GM23338 (cell line): ENCODE results near the gene DMRT3. TPM values are rescaled to one million over a fixed set of nuclear protein-coding genes. Genes with fewer than 3 reads are reported as not detected.
A peak's percentile ranks its signal among the peaks of the same experiment; 100 is the strongest.

Experiments used
- ATAC-seq: fragments of 200-7000 bp; cut with Tn5 transposase; 3 replicates; pipeline ENCODE4 v1.9.1; 2020
- DNase-seq: peaks from one replicate; pipeline ENCODE4 v3.0.0-alpha.2; 2015; ENCODE audit warnings: low spot score
- H2AFZ ChIP-seq: fragments of 200-600 bp; sonication (generic); 2 replicates; pipeline ENCODE4 v1.8.0; 2016; ENCODE audit warnings: antibody characterized with exemption, mild to moderate bottlenecking, moderate library complexity
- H3F3A ChIP-seq: fragments of 200-600 bp; sonication (generic); replicated peaks from 2 replicates; pipeline ENCODE4 v1.8.0; 2017; ENCODE audit warnings: antibody characterized with exemption, mixed run types, low read depth
- H3K27ac ChIP-seq: fragments of 200-600 bp; sonication (generic); 2 replicates; pipeline ENCODE4 v1.6.1; 2016; ENCODE audit warnings: low read depth
- H3K27me3 ChIP-seq: fragments of 200-600 bp; sonication (generic); 2 replicates; pipeline ENCODE4 v1.8.0; 2016; ENCODE audit warnings: mild to moderate bottlenecking, mixed run types, moderate library complexity; ENCODE audit not compliant: insufficient read depth
- H3K36me3 ChIP-seq: fragments of 200-600 bp; sonication (generic); 2 replicates; pipeline ENCODE4 v1.8.0; 2016; ENCODE audit warnings: mild to moderate bottlenecking; ENCODE audit not compliant: insufficient read depth
- H3K4me1 ChIP-seq: fragments of 200-600 bp; sonication (generic); 2 replicates; pipeline ENCODE4 v1.8.0; 2016; ENCODE audit warnings: mild to moderate bottlenecking, moderate library complexity; ENCODE audit not compliant: insufficient read depth
- H3K4me2 ChIP-seq: fragments of 200-600 bp; sonication (generic); 2 replicates; pipeline ENCODE4 v1.7.1; 2017; ENCODE audit warnings: mixed run types
- H3K4me3 ChIP-seq: fragments of 200-600 bp; sonication (generic); 2 replicates; pipeline ENCODE4 v1.6.1; 2016; ENCODE audit warnings: mixed run types
- H3K79me2 ChIP-seq: fragments of 200-600 bp; sonication (generic); replicated peaks from 2 replicates; pipeline ENCODE4 v1.8.0; 2017; ENCODE audit warnings: mild to moderate bottlenecking; ENCODE audit not compliant: insufficient read depth
- H3K9me2 ChIP-seq: fragments of 200-600 bp; sonication (generic); 2 replicates; pipeline ENCODE4 v1.8.0; 2017; ENCODE audit not compliant: insufficient read depth
- H4K20me1 ChIP-seq: fragments of 200-600 bp; sonication (generic); replicated peaks from 2 replicates; pipeline ENCODE4 v1.8.0; 2017; ENCODE audit warnings: mild to moderate bottlenecking; ENCODE audit not compliant: insufficient read depth
- H3K27ac Mint-ChIP-seq: 2 replicates; pipeline ENCODE4 v1.8.0; 2020; ENCODE audit warnings: inconsistent platforms, mild to moderate bottlenecking, moderate library complexity, mixed read lengths
- H3K27me3 Mint-ChIP-seq: 3 replicates; pipeline ENCODE4 v1.8.0; 2022; ENCODE audit warnings: low read depth, mild to moderate bottlenecking, moderate library complexity, mixed read lengths, inconsistent platforms; ENCODE audit not compliant: insufficient read depth, poor library complexity
- H3K36me3 Mint-ChIP-seq: 3 replicates; pipeline ENCODE4 v1.8.0; 2021; ENCODE audit warnings: low read depth, mild to moderate bottlenecking, inconsistent platforms, moderate library complexity, mixed read lengths
- H3K4me1 Mint-ChIP-seq: 3 replicates; pipeline ENCODE4 v1.8.0; 2020; ENCODE audit warnings: mild to moderate bottlenecking, inconsistent platforms, mixed read lengths
- H3K4me3 Mint-ChIP-seq: 3 replicates; pipeline ENCODE4 v1.8.0; 2021; ENCODE audit warnings: moderate library complexity, mild to moderate bottlenecking, inconsistent platforms, mixed read lengths
- H3K9me3 Mint-ChIP-seq: 3 replicates; pipeline ENCODE4 v1.8.0; 2020; ENCODE audit warnings: moderate library complexity, mild to moderate bottlenecking, inconsistent platforms, mixed read lengths
- CREB1 ChIP-seq: fragments of 250-450 bp; sonication (Bioruptor Pico); IDR thresholded peaks from 2 replicates; pipeline ENCODE4 v1.5.0; 2020; ENCODE audit warnings: low read depth, mild to moderate bottlenecking, moderate library complexity
- CTCF ChIP-seq, 2 experiments: fragments of 200-600 bp in 1 of 2; sonication (generic) in 1 of 2; conservative IDR thresholded peaks; 2 replicates each; pipeline versions ENCODE4 v1.5.1 to v1.6.1; 2016 to 2017; ENCODE audit warnings: antibody characterized with exemption in 2 of 2, low read depth in 2 of 2, mild to moderate bottlenecking in 2 of 2, moderate library complexity in 1 of 2
- EZH2phosphoT487 ChIP-seq: fragments of 200-600 bp; sonication (generic); IDR thresholded peaks from one replicate; pipeline ENCODE4 v1.8.1; 2018; ENCODE audit warnings: antibody characterized with exemption; ENCODE audit not compliant: unreplicated experiment
- NANOG ChIP-seq: IDR thresholded peaks from 2 replicates; pipeline ENCODE4 v1.6.1; 2016; ENCODE audit warnings: antibody characterized with exemption, borderline replicate concordance
- REST ChIP-seq: IDR thresholded peaks from one replicate; pipeline ENCODE4 v1.6.1; 2018; ENCODE audit warnings: antibody characterized with exemption; ENCODE audit not compliant: unreplicated experiment
- STAT1 ChIP-seq: IDR thresholded peaks from one replicate; pipeline ENCODE4 v1.6.1; 2016; ENCODE audit warnings: antibody characterized with exemption; ENCODE audit not compliant: unreplicated experiment
- ZNF114 ChIP-seq: fragments of 250-450 bp; sonication (Bioruptor Pico); IDR thresholded peaks from 2 replicates; pipeline ENCODE4 v1.5.0; 2020; ENCODE audit warnings: mild to moderate bottlenecking, moderate library complexity
- ZNF462 ChIP-seq: fragments of 250-450 bp; sonication (Bioruptor Pico); IDR thresholded peaks from 2 replicates; pipeline ENCODE4 v1.5.0; 2020; ENCODE audit warnings: mild to moderate bottlenecking, moderate library complexity
- polyA plus RNA-seq: library from polyadenylated mRNA; unstranded; fragments of >200 nt; fragmentation: Nextera tagmentation; extraction: Ambion mirVana; gene quantifications from 2 replicates; pipeline ENCODE4 v1.2.1, GENCODE V29; 2016
- total RNA-seq: library from RNA; depleted of rRNA; stranded (reverse); fragments of >200 nt; shearing (Covaris generic); gene quantifications from 2 replicates; pipeline ENCODE4 v1.2.3, GENCODE V29; 2014

Gene DMRT3
- total and polyA plus RNA-seq, 2 experiments from 2014 or later, result not detected

GRCh38 chr9:950139-950538 is 26.3 kb upstream of the DMRT3 start:
- H3K27ac Mint-ChIP-seq, result no peak overlapping the region
- no peak overlapping the region for H2AFZ ChIP-seq
- H3K36me3 Mint-ChIP-seq, result no peaks in the 10 kb centered on the region
- DNase-seq, result peak; percentile 30
- H3K27me3 Mint-ChIP-seq, result peaks cover 2% of the 10 kb centered on the region
- no peaks in the 10 kb centered on the region for H3K36me3 ChIP-seq
- H3K9me3 Mint-ChIP-seq, result no peaks in the 10 kb centered on the region
- H3K79me2 ChIP-seq, result no peaks in the 10 kb centered on the region
- no peak; the same call in 2 of the 3 replicates for ATAC-seq
- H3K4me3 ChIP-seq, result no peak overlapping the region
- no peaks in the 10 kb centered on the region for H3K4me1 ChIP-seq
- no peak for TF ChIP-seq STAT1
- peak; percentile 33 to 62; a peak in 3 of 4 replicates for TF ChIP-seq CTCF (conservative IDR thresholded peaks at IDR 0.05; ENCODE audit: low read depth in 2 of 2)
- H3K4me3 Mint-ChIP-seq, result no peak overlapping the region
- no peak overlapping the region for H3K4me2 ChIP-seq
- no peak overlapping the region for H3K27ac ChIP-seq
- H3F3A ChIP-seq, result no peaks in the 10 kb centered on the region
- H3K27me3 ChIP-seq, result no peaks in the 10 kb centered on the region
- no peaks in the 10 kb centered on the region for H3K9me2 ChIP-seq
- H3K4me1 Mint-ChIP-seq, result peaks cover 6% of the 10 kb centered on the region; the same call in 2 of the 3 replicates
- no peaks in the 10 kb centered on the region for H4K20me1 ChIP-seq

GRCh38 chr9:952546-952945 is 23.9 kb upstream of the DMRT3 start:
- H3K4me1 ChIP-seq, result no peaks in the 10 kb centered on the region
- TF ChIP-seq CTCF (conservative IDR thresholded peaks at IDR 0.05; ENCODE audit: low read depth in 2 of 2), result no peak
- no peak for TF ChIP-seq CREB1 (CRISPR knock-in tag)
- no peak for TF ChIP-seq ZNF114 (CRISPR knock-in tag)
- no peak for TF ChIP-seq REST
- no peak for TF ChIP-seq NANOG
- TF ChIP-seq EZH2phosphoT487, result no peak
- no peak for TF ChIP-seq ZNF462 (CRISPR knock-in tag)
- no peaks in the 10 kb centered on the region for H3K36me3 ChIP-seq
- DNase-seq, result no peak
- no peaks in the 10 kb centered on the region for H3K36me3 Mint-ChIP-seq
- H2AFZ ChIP-seq, result no peak overlapping the region
- no peak for ATAC-seq
- H3K79me2 ChIP-seq, result no peaks in the 10 kb centered on the region
- H3K4me2 ChIP-seq, result no peak overlapping the region
- H3F3A ChIP-seq, result no peaks in the 10 kb centered on the region
- peaks cover 6% of the 10 kb centered on the region; the same call in 2 of the 3 replicates for H3K4me1 Mint-ChIP-seq
- H3K9me3 Mint-ChIP-seq, result no peaks in the 10 kb centered on the region
- no peak overlapping the region for H3K27ac Mint-ChIP-seq
- peaks cover 2% of the 10 kb centered on the region for H3K27me3 Mint-ChIP-seq
- H3K4me3 ChIP-seq, result no peak overlapping the region
- no peaks in the 10 kb centered on the region for H4K20me1 ChIP-seq
- no peaks in the 10 kb centered on the region for H3K9me2 ChIP-seq
- no peak overlapping the region for H3K4me3 Mint-ChIP-seq
- no peaks in the 10 kb centered on the region for H3K27me3 ChIP-seq
- H3K27ac ChIP-seq, result no peak overlapping the region
